Tibial nerve (tissue), 4 donors: ENCODE results near the gene FBXO2. TPM values are rescaled to one million over a fixed set of nuclear protein-coding genes. Genes with fewer than 3 reads are reported as not detected.

Experiments used
- DNase-seq, 2 donors: peaks; one replicate each; pipeline ENCODE4 v3.0.0-alpha.2; 2019; ENCODE audit warnings: low spot score in 2 of 2
- H3K27ac ChIP-seq, 4 donors: fragments of 200-600 bp; sonication (generic) in 3 of 4; one replicate each; pipeline ENCODE4 v1.5.1; 2017 to 2019; ENCODE audit warnings: mild to moderate bottlenecking in 1 of 4
- H3K27me3 ChIP-seq, 2 donors: fragments of 200-600 bp; sonication (generic) in 1 of 2; one replicate each; pipeline versions ENCODE4 v1.5.1 to v1.6.0; 2017 to 2019
- H3K36me3 ChIP-seq, 3 donors: fragments of 200-600 bp; sonication (generic); one replicate each; pipeline ENCODE4 v1.5.1; 2018 to 2019
- H3K4me1 ChIP-seq, 4 donors: fragments of 200-600 bp; sonication (generic) in 3 of 4; one replicate each; pipeline ENCODE4 v1.5.1; 2017 to 2019
- H3K4me3 ChIP-seq, 4 donors: fragments of 200-600 bp; sonication (generic) in 3 of 4; one replicate each; pipeline ENCODE4 v1.5.1; 2017 to 2019; ENCODE audit warnings: mild to moderate bottlenecking in 1 of 4, moderate library complexity in 1 of 4
- H3K9me3 ChIP-seq, 4 donors: fragments of 200-600 bp; sonication (generic) in 3 of 4; one replicate each; pipeline ENCODE4 v1.5.1; 2017 to 2019
- CTCF ChIP-seq, 5 experiments: fragments of 200-600 bp in 3 of 5; fragments of 450-650 bp in 2 of 5; sonication (generic) in 3 of 5; IDR thresholded peaks; one replicate each; pipeline ENCODE4 v1.5.1; 2016 to 2019; ENCODE audit warnings: antibody characterized with exemption in 5 of 5, mild to moderate bottlenecking in 3 of 5, moderate library complexity in 2 of 5
- EP300 ChIP-seq, 2 donors: sonication (generic); formaldehyde crosslinking; IDR thresholded peaks; one replicate each; pipeline ENCODE4 v1.6.1; 2017; ENCODE audit warnings: antibody characterized with exemption in 2 of 2, mild to moderate bottlenecking in 1 of 2
- POLR2A ChIP-seq, 2 donors: fragments of 450-650 bp; IDR thresholded peaks; one replicate each; pipeline ENCODE4 v1.6.1; 2017; ENCODE audit warnings: antibody characterized with exemption in 2 of 2, mild to moderate bottlenecking in 2 of 2, moderate library complexity in 2 of 2
- WGBS, 2 donors: methylation state at CpG; one replicate each; pipeline ENCODE4 v1.1.5; 2018; 5-methylcytosine and 5-hydroxymethylcytosine counted together
- total RNA-seq, 4 donors: library from RNA; depleted of rRNA; stranded (reverse); fragments of >200 nt; gene quantifications; one replicate each; pipeline ENCODE4 v1.1.0, GENCODE V29; 2016

FBXO2 gene
- total RNA-seq, 4 donors from 2014 or later, result 7.5 to 21.0 (median 15.6) TPM

- no peak for DNase-seq
- TF ChIP-seq CTCF (IDR thresholded peaks at IDR 0.05), result no peak
- TF ChIP-seq POLR2A (IDR thresholded peaks at IDR 0.05), result no peak
- TF ChIP-seq EP300 (IDR thresholded peaks at IDR 0.05), result no peak
- Histone ChIP-seq H3K9me3 (no peaks in the 10 kb centered on the region), H3K36me3 (peaks cover 0 to 19% (median 0%) of the 10 kb centered on the region in 3 donors), H3K27ac (peak overlapping the region; percentile 50 to 89 (median 86)), H3K27me3 (peaks cover 0 to 11% of the 10 kb centered on the region in 2 donors), H3K4me3 (peak overlapping the region in 3 of 4 donors; percentile 65 to 72 (median 69)), H3K4me1 (peaks cover 0 to 58% (median 33%) of the 10 kb centered on the region in 4 donors)
- WGBS, 2 donors, result 58 to 65% methylated on average over 16 to 17 of the region's 17 CpGs
Measured at GRCh38 chr1:11653101-11653860, 948 bp downstream of the FBXO2 start.

DNA sequence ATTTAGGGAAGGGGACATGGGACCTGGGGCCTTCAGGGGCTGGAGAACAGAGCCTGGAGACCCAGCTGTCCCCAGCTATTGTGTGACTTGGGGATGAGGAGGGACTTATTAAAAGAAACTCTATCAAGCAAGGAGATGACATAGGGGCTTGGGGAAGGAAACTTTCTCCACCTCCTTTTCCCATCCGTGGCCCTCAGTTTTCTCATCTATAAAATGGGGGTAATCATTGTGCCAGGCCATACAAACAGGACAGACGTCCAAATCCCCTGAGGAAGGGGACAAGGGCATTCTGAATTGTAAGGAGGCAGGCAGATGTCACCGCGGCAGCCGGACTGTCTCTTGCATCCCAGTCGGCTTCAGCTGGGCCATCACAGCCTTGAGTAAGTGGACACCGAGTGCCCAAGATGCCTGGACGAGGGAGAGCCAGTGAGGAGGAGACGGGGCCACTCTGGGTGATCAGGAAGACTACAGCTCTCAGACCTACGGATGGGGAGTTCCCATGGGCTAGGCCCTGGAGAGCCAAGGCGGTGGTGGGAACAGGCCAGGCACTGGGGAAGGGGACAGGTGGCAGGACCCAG, 1.9 kb downstream of the FBXO2 start:
- no peak for DNase-seq

DNA sequence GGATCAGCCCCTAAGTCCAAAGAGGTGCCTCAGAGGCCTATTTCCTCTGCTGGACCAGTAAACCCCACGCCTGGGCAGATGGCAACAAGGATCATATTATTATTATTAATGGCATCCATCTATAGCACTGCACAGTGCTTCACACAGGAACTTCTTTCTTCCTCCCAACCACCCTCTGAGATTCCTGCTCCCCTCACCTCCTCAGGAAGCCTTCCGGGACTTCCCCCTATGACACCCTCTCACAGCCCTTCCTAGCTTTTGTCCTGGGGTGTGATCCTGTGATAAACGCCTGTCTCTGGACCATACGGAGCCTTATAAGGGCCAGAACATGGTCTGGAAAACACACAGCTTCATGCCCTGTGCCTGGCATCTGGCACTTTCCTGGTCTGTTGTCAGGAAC, 3.2 kb downstream of the FBXO2 start:
- TF ChIP-seq EP300 (IDR thresholded peaks at IDR 0.05) (no peak), POLR2A (IDR thresholded peaks at IDR 0.05) (no peak), CTCF (IDR thresholded peaks at IDR 0.05) (no peak)
- no peaks in the 10 kb centered on the region for H3K36me3 ChIP-seq
- no peak for DNase-seq
- peak overlapping the region in 2 of 4 donors; percentile 51 to 89 for H3K27ac ChIP-seq
- 84 to 90% methylated on average over 4 of the region's 4 CpGs for WGBS, 2 donors
- peaks cover 0 to 11% of the 10 kb centered on the region in 2 donors for H3K27me3 ChIP-seq
- no peaks in the 10 kb centered on the region for H3K9me3 ChIP-seq
- H3K4me3 ChIP-seq, result no peak overlapping the region
- H3K4me1 ChIP-seq, result peaks cover 0 to 79% (median 40%) of the 10 kb centered on the region in 4 donors

More for the DNA sequence above, 1.9 kb downstream of the FBXO2 start:
- TF ChIP-seq CTCF (IDR thresholded peaks at IDR 0.05), result no peak
- no peak for TF ChIP-seq EP300 (IDR thresholded peaks at IDR 0.05)
- Histone ChIP-seq H3K4me3 (no peak overlapping the region), H3K27ac (peak overlapping the region in 2 of 4 donors; percentile 84 to 89), H3K9me3 (no peaks in the 10 kb centered on the region), H3K36me3 (peaks cover 0 to 9% (median 0%) of the 10 kb centered on the region in 3 donors), H3K27me3 (peaks cover 0 to 11% of the 10 kb centered on the region in 2 donors), H3K4me1 (peaks cover 0 to 68% (median 39%) of the 10 kb centered on the region in 4 donors)
- 82 to 85% methylated on average over 11 of the region's 11 CpGs for WGBS, 2 donors

- Histone ChIP-seq H3K4me3 (peak overlapping the region in 1 of 4 donors; percentile 13), H3K4me1 (peaks cover 0 to 79% (median 36%) of the 10 kb centered on the region in 4 donors), H3K36me3 (no peaks in the 10 kb centered on the region), H3K27ac (peak overlapping the region in 3 of 4 donors; percentile 18 to 89 (median 51)), H3K27me3 (peaks cover 0 to 11% of the 10 kb centered on the region in 2 donors), H3K9me3 (no peaks in the 10 kb centered on the region)
- peak; percentile 28 to 55 for DNase-seq
- TF ChIP-seq CTCF (IDR thresholded peaks at IDR 0.05), result peak; percentile 48 to 89 (median 69)
- peak in 1 of 2 donors; percentile 8 for TF ChIP-seq EP300 (IDR thresholded peaks at IDR 0.05)
- TF ChIP-seq POLR2A (IDR thresholded peaks at IDR 0.05), result no peak
- 11 to 24% methylated on average over 17 to 43 of the region's 47 CpGs for WGBS, 2 donors
Measured at GRCh38 chr1:11650331-11650991, 3.8 kb downstream of the FBXO2 start.
